ENCODE results near the gene SURF2.

The SURF2 gene

GRCh38 chr9:133339641-133340040 is 16.7 kb upstream of the SURF2 start:
- DNase-seq, result no peak

GRCh38 chr9:133340256-133340655 is 16.1 kb upstream of the SURF2 start:
- DNase-seq, result no peak

- no peak for DNase-seq
These were observed 15.4 kb upstream of the SURF2 start for GRCh38 chr9:133340916-133341315.

- no peak for DNase-seq
These were observed 14.8 kb upstream of the SURF2 start for GRCh38 chr9:133341369-133342068.

GRCh38 chr9:133342069-133342406 is 14.3 kb upstream of the SURF2 start:
- DNase-seq, result no peak

- DNase-seq, result no peak
These were observed 13.8 kb upstream of the SURF2 start for GRCh38 chr9:133342570-133342969.

GRCh38 chr9:133344071-133344470 is 12.3 kb upstream of the SURF2 start:
- DNase-seq, result no peak

GRCh38 chr9:133344979-133345378 is 11.4 kb upstream of the SURF2 start:
- DNase-seq, result no peak

- no peak for DNase-seq
These were observed 10.8 kb upstream of the SURF2 start for GRCh38 chr9:133345596-133345995.

GRCh38 chr9:133346021-133346785 is 10.1 kb upstream of the SURF2 start:
- no peak for DNase-seq

GRCh38 chr9:133347515-133347984 is 8.8 kb upstream of the SURF2 start:
- DNase-seq, result no peak

GRCh38 chr9:133347985-133348717 is 8.2 kb upstream of the SURF2 start, which contains the start of the genes MED22 and RPL7A:
MED22 (minus strand) TSS chr9:133348131; CDS start chr9:133346662, 1,469 bp downstream.
RPL7A (plus strand) TSS chr9:133348218; CDS start chr9:133348244, 26 bp downstream.
- no peak for DNase-seq

GRCh38 chr9:133348718-133349573 is 7.4 kb upstream of the SURF2 start:
- DNase-seq, result no peak

- DNase-seq, result no peak
These were observed 6.3 kb upstream of the SURF2 start for GRCh38 chr9:133349965-133350616.

GRCh38 chr9:133351526-133351907 is 4.8 kb upstream of the SURF2 start:
- no peak for DNase-seq

- DNase-seq, result no peak
These were observed 4.3 kb upstream of the SURF2 start for GRCh38 chr9:133351908-133352634.

- DNase-seq, result no peak
These were observed 3.6 kb upstream of the SURF2 start for GRCh38 chr9:133352635-133353340.

- no peak for DNase-seq
These were observed 2.8 kb upstream of the SURF2 start for GRCh38 chr9:133353548-133353947.

- DNase-seq, result no peak
These were observed 1.6 kb upstream of the SURF2 start for GRCh38 chr9:133354766-133355165.

GRCh38 chr9:133355881-133356357 is 431 bp upstream of the SURF2 start:
- DNase-seq, result no peak
